Inflammatory macrophage treated with lipopolysaccharide for 4 hours (primary cell): ENCODE results near the gene SLC8A1.

ENCODE experiments used
- DNase-seq: peaks from one replicate; pipeline ENCODE4 v3.0.0-alpha.2; 2020

Gene SLC8A1

DNA sequence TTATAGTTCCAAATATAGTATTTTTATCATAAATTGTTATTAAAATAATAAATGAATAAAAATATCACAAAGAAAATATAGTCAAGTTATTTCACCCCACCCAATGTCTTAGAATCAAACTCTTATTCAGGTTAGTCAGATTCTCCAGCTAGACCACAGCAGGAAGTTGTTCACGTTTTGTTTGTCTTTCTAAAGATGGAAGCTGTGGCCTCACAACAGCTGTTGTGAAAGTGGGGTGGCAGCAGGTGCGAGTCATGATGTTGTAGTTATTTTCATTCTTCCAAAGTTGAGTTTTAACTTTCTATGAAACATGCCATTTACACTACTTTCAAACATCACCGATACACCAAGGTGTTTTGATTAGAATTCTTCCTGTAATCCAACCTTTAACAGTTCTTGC is 272.9 kb downstream of the SLC8A1 start:
- DNase-seq, result peak; percentile 24

DNA sequence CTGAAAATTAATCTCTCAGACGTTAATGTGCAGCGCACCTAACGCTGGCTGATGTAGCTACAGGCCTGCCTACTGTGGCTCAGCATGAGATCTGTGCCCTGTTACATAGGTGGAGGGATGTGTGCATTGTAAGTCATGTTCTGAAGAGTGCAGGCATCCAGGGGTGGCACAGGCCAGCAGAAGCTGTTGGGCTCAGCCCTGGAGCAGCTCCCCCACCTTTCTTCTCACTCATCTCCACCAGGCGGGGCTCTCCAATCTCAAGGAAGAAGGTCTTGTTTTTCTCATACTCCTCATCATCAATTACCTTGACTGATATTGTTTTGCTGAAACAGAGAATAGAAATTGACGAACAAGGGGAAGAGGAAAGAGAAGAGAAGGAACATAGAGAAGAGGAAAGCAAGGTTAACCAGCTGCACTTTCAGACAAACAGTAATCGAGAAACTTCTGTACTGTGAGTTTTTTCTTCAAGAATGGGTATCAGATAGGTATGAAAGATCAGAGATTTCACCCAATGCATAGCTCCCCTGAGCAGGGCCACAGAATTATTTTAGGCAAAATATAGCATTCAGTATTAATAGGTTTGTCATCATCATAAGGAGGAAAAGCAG is 273.6 kb downstream of the SLC8A1 start:
- no peak for DNase-seq

DNA sequence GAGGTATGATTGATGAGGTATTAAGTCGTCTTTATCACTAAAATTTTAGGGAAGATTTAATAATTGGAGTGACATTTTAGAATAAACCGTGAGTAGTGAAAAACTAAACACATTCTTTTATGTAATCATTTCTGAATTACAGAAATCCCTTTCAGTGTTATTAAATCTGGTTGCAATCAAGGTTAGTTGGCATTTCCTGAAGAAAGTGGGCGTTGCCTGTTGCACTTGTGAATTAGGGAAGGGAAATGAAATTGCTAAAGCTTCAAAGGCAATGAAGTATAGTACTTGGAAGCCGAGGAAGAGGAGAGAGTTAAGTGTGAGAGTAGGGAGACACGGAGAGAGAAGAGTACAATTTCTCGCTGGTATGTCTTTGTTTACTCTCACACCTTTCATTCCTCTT is 274.5 kb downstream of the SLC8A1 start:
- DNase-seq, result peak; percentile 31

DNA sequence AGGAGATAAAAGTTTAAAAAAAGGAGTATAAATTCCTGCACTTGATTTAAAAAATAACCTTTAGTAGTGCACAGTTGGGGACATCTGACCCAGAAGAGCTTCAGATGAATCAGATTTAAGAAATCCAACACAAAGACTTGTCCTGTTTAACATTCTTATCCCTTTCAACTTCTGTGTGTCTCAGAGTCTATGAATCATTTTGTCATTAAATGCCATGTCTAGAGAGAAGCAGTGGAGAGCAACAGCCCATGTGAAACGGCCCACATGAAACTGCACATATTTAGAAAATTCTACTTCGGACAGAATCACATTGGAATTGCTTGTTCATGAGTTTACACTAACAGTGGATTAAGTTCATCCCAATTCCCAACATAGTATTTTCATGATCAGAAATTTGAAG is 278.6 kb downstream of the SLC8A1 start:
- no peak for DNase-seq

DNA sequence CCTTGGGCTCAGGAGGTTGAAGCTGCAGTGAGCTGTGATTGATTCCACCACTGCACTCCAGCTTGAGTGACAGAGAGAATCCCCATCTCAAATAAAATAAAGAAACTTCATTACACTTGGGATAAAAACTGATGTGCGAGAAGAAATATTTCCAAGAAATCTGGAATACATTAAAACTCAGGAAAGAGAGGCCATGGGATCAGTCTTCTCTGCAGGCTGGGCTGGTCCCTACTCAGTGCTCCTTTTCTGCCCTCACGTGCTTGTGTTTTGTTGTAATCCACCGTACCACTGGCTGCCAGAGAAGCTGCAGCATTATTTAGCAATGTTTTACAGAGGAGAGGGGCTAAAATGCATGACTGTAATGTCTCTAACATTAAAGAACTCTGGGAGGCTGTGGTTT is 282.0 kb downstream of the SLC8A1 start:
- no peak for DNase-seq

DNA sequence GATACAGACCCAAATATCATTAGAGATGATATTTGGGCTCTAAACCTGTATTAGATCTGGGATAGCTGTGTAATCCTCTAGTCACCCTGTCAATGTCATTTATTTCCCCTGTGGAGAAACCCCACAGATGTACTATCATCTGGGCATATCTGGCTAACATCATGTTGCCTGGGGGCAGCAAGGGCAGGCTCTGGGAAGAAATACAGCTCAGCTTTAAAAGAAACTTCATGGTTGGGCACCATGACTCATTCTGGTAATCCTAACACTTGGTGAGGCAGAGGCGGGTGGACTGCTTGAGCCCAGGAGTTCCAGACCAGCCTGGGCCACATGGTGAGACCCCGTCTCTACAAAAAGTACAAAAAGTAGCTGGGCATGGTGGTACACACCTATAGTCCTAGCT is 282.5 kb downstream of the SLC8A1 start:
- DNase-seq, result no peak

DNA sequence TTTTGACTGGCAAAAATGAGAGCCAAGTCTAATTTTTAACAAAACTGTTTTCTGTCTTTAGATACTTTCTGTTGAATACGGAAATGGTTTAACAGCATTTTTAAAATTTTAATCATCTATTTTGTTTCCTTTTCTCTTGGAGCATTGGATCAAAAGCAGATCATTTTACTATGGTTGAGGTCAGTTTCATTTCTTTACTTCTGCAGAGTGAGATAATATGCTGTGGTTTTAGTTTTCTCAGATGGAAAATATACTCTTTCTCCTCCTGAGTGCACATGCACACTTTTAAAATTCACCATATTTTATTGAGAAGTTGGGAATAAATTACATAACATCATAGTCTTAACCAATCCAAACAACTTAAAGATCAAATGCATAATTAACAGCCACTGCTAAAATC is 283.3 kb downstream of the SLC8A1 start:
- DNase-seq, result no peak

DNA sequence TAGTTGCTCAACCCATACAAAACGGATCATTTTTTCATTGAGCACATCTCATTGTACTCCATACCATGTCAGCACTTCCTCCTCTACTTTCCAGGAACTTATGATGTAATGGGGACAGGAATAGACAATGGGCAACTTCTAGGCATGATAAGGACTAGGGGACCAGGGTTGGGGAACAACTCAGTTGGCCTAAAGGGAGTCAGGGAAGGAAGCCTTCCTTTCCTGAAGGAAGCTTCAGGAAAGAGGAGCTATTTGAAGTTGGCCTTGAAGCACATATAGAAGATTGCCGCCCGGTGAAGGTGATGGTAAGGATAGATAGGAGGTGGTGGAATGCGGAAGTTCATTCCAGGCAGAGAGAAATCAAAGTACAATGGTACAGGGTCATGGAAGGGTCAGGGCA is 283.9 kb downstream of the SLC8A1 start:
- DNase-seq, result peak; percentile 75

DNA sequence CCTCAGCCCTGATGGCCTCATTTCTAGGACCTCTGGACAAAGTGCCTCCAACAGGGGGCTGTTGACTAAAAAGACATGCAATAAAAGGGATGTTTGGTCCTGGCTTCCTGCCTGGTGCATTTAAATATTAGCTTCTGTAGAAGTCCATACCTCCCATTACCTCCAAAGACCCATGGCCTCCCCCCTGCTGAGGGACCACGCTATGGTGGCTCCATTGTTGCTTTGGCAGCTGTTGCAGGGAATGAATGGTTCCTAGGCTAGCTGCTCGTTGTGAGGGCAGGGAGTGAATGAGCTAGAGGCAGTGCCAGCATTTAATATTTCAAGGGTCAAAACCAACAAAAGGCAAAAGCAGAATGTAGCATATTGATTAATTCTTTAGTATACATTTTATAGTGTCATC is 285.9 kb downstream of the SLC8A1 start:
- DNase-seq, result no peak

DNA sequence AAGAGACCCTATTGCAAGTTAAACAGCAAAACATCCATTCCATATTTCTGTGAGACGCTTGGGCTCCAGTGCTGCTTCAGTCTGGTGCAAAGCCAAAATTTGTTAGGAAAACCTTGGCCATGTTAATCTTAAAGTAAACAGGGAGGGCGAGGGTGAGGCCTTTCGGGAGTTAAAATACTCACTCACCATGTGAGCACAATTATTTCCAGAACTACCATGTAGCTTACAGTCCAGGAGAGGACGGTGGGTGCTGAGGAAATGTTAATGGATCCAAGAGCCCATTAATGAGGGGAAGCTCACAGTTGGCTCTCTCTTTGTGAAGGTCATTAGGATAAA is 286.4 kb downstream of the SLC8A1 start:
- DNase-seq, result no peak

DNA sequence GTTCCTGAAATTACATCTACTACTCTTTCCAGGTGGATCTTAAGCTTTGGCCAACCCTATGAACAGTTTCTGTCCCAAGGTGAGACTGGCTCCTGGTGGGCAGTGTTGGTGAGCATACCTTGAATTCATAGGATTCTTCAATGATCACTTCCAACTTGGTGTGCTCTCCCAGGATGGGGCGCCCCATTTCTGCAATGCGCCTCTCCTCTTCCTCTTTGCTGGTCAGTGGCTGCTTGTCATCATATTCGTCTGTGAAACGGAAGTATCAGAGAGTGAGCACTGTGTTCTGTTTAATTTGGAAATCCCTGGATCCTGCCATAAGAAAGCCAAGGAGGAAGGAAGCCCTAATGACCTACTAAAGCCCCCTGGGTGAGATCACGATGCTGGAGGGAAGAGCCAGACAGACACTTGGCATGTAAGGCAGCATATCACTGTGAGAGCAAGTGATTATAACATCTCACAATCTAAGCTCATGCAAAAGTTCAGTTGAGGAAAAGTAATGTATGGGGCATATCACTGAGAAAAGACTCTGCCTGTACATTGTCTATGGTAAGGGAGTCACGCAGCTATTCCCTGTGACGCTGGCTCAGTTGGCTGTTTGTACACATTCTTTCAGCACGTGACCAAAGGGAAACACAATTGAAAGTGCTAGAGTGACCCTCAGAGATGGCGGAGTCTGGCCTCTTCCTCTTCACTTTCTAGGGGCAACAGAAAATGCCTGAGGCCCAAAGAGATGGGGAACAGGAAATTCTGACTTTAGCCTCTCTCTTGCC is 287.0 kb downstream of the SLC8A1 start:
- peak; percentile 42 for DNase-seq

DNA sequence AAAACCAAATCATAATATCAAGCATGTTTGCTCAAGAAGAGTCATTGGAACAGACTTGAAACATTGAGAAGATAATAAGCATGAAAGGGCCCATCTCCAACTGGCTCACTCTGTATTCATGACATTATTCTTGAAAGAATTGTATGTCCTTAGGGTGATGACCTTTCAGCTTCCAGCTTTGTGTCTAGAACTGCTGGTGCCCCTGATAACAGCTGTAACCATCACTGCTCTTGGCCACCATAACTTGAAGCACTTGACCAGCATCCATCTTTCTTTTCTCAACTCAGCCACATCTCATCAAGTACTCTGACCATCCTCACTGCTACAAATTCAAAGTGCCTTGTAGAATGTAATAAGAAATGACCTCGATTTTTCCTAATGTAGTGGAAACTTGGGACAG is 289.9 kb downstream of the SLC8A1 start:
- no peak for DNase-seq

DNA sequence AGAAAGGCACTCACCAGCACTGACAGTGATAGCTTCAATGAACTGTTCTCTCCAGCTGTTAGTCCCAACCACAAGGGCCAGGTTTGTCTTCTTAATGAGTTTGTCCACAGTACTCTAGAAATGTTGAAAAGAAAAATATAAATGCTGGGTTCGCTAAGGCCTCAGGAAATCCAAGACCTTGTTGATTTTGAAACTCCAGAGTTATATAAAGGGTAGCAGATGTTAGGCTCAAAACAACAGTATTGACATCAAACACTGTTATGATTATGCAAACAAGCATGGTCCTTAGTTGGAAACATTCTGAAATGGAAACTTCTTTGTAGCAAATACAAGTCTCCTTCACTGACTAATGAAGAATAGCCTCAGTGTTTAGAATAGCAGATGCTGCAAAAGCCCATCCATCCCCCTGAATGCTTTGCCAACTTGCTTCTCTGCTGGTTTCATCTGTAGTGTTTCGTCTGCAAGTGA is 291.1 kb downstream of the SLC8A1 start:
- no peak for DNase-seq

DNA sequence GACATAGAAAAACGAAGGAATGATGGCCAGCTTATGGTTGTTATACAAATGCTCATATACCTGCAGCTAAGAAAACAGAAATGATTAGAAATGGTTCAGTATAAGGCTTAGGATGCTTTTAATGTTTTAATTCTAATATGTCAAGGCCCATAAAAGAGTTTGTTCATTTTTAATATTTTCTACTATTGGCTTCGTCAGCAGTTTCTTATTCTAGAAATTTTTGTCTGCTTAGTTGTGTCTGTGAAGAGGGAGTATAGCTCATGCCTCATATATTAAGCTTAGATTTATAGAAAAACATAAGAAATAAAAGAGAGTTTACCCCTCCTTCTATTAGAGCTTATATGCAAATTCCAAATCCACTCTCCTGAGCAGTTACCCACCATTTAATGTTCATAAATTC is 292.6 kb downstream of the SLC8A1 start:
- DNase-seq, result no peak

DNA sequence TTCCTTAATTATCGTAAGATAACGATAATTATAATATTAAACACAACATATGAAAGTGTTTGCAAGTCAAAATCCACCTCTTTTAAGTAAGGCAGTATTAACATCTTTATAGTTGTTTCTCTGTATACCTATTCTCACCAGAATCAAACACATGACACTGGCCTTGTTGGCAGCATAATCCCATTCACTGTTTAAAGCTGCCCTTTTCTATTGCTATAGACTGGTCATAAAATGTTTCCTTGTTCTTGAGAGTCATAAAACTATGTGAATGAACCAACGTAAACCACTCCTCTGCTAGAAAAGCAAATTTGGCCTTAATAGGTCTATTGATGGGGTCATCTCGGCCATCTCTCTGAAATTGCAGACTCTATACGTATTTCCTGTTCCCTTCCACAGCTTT is 293.1 kb downstream of the SLC8A1 start:
- DNase-seq, result no peak

DNA sequence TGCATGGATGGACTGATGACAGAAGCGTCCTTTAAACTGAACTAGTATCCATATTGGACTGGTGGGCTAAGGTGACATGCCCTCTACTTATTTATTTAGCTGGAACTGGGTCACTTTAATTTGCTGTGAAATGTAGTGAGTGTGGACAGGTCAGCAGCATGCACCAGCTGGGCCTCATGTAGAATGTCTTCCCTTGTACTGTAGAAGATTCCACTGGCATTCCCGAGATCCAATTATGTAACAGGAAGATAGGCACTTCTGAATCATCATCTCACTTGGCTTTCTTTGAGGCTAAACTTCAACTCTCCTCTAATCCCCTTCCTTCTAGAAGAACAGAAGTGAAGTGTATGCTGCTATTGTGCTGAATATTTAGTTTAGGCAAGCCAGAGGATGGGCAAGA is 296.2 kb downstream of the SLC8A1 start:
- DNase-seq, result no peak

DNA sequence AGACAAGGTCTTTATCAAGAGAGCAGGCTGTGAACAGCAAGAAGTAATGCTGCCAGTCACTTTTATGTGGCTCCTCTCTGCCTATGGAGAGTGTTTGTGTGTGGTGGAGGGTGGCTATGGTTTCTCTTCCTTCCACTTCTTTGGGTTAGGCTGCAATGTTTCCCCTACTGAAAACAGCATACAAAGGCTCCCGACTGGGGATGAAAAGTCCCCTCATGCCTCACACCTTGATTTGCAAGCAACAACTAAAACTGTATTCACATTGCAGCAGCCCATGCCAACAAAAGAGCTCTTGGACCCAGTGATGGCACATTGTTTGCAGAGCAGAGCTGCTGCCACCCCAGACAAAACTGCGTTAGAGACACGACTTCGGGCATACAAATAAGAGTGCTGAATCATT is 301.6 kb downstream of the SLC8A1 start:
- no peak for DNase-seq

DNA sequence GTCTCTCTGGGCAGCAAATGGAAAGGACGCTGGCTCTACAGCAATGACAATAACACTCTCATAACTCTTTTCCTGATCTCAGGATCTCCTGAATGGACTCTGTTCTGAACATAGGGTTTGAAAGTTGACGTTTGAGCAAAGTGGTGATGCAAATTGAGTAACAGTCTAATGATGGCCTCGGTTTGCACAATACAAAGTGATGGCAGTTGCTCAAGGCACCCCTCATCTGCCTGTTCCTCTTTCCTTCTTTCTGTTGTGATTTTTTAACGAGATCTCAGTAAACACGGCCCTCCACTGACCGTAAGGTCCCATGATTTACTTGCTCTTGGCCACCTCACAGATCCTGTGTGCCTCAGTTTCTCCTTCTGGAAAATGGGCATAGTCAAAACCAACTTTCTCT is 303.6 kb downstream of the SLC8A1 start:
- DNase-seq, result peak; percentile 80

DNA sequence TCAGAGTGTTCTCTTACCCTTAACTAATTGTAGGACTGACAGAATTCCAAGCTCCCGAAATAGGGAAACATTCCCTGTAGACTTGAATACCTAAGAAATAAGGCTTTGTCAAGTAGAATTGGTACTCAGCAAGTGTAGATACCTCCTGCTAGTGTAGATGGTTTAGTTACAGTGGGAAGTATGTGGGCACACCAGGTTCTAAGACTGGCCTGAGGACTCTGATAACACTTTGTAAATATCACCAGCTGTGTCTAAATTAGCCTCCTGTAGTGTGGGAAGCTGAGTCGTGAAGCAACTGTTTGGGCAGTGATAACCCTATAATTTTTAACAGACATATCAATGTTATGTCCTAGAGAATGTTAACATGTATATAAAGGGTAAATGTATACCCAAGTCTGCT is 304.5 kb downstream of the SLC8A1 start:
- no peak for DNase-seq

DNA sequence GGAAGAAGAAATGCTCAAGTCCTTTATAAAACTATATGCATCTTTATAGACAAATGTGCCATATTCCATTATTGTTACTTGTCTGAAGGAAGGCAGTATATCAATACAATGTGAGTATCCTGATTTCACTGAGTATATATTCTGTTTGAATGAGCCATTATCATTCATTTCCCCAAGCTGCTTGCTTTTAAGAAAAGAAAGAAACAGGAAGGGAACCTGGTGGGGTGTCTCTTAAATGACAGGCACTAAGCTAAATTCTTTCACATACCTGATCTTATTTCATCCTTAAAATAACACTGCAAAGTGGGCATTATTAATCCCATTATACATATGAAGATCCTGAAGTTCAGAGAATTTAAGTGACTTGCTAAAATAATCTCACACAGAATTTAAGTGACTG is 307.9 kb downstream of the SLC8A1 start:
- no peak for DNase-seq

DNA sequence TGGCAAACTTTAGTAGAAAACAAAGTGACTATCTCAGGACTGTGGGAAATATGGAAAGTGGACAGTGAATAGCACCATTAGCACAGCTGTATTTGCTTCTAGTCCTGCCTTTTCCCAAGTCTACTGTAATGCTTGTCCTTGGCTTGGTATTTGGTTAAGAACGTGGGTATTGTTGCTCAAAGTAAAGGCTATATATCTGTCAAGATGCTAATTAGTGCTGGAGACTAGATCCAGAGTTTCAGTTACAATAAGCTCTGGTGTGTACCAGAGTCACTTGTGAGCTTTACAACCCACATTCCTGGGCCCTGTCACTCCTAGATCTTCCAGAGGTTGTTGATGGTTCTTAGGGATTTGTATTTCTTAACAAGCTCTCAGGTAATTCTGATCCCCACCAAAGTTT is 313.6 kb downstream of the SLC8A1 start:
- no peak for DNase-seq

DNA sequence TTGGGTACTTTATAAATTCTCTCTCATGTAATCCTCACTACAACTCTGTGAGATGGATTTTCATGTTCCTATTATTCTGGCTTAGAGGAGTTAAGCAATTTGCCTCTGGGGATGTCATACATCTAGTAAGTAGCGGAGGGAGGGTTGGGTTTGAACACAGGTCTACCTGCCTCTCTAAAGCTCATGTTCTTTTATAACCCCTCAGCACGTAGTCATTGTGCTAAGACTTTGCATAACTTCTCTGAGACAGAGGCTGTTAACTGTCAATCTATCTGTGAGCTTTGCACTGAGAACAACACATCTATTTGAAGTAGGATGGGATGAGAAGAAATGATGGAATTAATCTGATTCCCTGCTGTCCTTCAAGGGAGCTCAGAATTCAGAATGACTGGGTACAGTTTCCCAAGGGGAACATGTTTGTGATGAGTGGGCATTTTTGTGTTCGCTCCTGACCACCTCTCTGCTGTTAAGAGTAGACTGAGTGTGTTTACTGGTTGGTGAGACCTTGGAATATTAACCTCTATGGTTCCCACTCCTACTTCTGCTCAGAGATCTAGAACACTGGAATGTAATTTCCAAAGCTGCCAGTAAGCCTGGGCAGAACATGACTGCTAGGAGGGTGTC is 320.7 kb downstream of the SLC8A1 start:
- no peak for DNase-seq

DNA sequence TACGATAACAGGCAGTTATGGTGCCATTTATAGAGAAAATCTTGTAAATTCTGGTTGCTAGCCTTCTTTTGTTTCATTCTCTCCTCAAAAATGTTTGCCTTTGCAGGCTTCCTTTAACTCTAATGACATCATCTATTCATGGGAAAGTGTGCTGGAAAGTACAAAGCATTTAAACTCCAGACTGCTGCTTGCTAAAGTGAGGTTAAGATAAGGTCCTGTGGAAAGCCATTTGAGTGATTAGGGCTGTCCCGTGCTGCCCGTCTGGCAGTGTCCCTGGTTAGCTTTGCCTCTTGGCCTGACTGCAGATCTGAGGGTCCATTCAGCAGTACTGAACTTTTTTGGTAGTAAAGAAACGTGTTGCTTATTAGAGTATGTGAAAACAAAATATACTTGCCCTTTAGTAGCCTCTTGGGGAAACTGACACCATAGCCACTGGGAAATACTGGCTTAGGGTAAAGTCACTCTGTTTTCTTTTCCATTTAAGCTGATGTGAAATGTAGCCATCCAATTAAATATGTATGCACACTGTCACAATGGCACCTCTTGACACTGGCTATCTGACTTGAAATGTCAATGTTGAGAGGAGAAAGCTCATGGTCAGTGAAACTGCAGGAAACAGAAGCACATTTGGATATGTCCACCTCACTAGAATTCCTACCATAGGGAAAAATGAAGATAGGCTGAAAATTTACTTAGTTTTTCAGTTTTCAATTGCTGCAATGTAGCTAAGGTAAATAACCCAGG is 321.5 kb downstream of the SLC8A1 start:
- DNase-seq, result no peak

DNA sequence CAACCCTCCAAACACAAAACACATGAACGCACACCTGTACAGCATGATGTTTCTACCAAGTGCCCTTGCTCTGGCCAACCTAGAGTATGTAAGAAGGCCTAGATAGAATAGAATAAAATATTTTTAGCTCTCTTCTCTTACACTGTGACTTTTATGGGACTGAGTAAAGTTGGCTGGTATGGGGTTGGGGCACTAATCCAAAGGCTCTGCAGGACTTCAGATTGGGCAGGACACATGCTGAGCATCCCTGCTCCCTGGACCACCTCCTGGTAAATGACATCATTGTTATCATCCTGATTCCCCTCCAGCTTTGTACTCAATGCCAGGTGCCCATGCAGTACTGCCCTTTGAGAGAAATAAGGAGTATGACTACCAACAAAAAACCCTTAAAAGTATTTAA is 322.2 kb downstream of the SLC8A1 start:
- DNase-seq, result no peak
